GM18951 (cell line): ENCODE results near the gene PRLR.

Source experiments
- POLR2A ChIP-seq: IDR thresholded peaks from 4 replicates; pipeline ENCODE4 v1.6.1; 2011; ENCODE audit warnings: mild to moderate bottlenecking; ENCODE audit not compliant: insufficient read length, insufficient read depth; ENCODE audit errors: extremely low read depth
- in situ Hi-C: fragments of 300-500 bp; cut with MboI; formaldehyde crosslinking; loops from one replicate; pipeline ENCODE4 v1.12.0; 2022; ENCODE audit warnings: low sequenced_read_pairs, mixed read lengths, inconsistent platforms; ENCODE audit not compliant: unreplicated experiment

PRLR gene

DNA sequence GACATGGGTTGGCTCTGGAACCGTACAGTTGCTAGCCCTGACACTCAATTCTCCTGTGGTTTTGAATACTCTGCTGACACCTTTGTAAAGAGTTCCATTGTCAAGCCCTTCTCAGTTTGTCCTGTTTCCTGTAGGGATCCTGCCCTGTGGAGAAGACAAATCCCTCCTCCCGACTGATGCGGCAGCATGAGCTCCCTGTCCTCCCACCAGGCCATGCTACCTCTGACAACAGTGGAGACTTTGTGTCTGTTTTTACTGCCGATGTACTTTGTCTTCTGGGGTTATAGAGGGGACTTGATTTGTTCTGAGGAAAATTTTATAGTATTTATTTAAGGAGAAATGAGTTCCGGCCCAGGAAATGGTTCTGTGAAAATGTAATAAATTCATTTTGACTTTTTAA lies 57.8 kb downstream of the PRLR start:
- in situ Hi-C loops = no loop called here
- no peak for TF ChIP-seq POLR2A

DNA sequence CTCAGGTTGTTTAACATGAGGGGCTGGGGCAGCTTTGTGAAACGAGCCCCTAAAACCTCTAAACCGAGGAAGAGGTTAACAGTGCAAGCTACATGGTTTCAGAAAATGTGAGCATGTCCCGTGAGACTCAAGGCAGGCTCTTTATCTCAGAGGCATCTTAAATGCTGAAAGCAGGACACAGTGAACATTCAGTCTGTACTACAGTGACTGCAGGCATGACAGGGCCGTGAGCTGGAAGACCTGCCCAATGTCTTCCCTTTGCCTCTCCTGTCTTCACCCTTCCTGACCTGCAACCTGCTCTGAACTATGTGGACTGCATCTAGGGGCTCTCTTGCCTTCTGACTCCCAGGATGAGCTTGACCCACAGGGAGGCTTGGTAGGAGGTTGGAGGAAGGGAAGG lies 58.3 kb downstream of the PRLR start:
- TF ChIP-seq POLR2A = no peak
- in situ Hi-C loops = no loop called here

DNA sequence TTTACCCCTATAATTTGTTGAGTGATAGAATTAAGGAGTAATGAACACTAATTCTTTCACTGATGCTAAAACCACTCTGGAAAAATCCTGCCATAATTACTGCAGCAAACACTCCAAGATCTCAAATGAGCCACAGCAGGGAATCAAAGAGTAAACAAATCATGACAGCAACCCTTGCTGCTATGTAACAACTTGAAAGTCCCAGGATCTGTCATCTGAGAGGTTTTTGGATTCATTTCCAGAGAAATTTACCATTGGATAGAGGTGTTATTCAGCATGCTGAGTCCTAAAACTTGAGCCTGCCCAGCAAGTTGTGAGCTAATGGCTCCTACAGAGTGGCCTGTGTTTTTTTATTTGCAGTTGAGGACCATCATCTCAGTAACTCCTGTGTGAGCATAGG lies 59.2 kb downstream of the PRLR start:
- TF ChIP-seq POLR2A = no peak
- in situ Hi-C loops = no loop called here

DNA sequence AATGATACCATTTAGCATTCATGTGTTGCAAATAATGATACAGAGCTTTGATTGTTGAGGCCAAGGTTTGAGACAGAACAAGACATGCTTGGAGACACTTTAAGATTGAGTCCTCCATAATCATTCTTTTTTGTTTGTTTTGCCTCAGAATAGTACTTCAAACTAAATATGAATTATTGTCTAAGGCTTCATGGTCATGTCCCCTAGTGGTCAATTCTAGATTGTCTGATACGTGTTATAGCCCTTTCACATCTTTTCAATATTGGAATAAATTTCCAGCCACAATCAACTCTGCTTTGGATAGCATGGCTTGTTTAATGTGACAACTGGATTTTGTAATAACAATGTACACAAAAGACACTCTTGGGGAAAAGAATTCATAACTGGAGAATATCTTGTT lies 64.2 kb downstream of the PRLR start:
- in situ Hi-C loops = no loop called here

DNA sequence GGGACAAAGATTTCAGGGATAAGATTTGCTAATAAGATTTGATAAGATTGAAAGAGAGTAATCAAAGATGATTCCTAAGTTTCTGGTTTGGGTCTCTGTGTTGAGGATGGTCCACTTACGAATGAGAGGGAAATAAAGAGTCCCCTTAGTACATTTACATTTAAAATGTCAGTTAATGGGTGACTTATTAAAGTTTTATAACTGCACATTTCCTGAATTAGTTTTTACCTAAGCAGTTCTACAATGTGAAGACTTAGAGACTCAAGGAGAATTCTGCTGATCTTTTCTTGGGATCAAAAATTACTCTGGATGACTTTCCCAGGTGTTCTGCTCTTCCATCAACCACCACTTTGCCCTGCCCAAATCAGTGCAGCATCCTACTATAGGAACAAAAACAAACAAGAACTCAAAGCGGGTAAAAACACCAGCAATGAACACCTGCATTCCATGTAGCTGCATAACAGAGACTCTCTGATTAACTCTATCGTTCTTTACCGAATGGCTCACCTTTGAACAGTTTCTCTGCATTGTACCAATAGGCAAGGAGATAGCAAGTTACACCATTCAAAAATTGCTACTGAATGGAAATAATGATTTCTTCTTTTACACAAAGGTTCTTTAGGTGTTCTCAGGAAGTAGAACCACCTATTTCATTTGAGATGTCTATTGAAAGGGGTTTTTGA lies 65.3 kb downstream of the PRLR start:
- in situ Hi-C loops = no loop called here
- TF ChIP-seq POLR2A = no peak

More for the DNA sequence above, 64.2 kb downstream of the PRLR start:
- no peak for TF ChIP-seq POLR2A

DNA sequence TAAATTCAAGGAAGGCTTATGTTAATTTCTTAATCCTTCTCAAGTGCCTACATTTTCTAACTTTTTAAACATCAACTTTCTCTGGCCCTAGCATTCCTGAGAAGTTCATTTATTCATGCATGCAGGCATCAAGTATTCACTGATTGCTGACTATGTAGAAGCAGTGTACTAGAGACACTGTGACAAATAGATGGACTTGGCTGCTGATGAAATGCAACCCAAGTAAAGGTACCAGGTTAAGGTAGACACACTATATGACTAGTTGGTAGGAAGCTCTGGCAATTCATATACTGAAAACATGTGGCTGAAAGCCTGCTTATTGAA lies 66.6 kb downstream of the PRLR start:
- in situ Hi-C loops = no loop called here
- TF ChIP-seq POLR2A = no peak

DNA sequence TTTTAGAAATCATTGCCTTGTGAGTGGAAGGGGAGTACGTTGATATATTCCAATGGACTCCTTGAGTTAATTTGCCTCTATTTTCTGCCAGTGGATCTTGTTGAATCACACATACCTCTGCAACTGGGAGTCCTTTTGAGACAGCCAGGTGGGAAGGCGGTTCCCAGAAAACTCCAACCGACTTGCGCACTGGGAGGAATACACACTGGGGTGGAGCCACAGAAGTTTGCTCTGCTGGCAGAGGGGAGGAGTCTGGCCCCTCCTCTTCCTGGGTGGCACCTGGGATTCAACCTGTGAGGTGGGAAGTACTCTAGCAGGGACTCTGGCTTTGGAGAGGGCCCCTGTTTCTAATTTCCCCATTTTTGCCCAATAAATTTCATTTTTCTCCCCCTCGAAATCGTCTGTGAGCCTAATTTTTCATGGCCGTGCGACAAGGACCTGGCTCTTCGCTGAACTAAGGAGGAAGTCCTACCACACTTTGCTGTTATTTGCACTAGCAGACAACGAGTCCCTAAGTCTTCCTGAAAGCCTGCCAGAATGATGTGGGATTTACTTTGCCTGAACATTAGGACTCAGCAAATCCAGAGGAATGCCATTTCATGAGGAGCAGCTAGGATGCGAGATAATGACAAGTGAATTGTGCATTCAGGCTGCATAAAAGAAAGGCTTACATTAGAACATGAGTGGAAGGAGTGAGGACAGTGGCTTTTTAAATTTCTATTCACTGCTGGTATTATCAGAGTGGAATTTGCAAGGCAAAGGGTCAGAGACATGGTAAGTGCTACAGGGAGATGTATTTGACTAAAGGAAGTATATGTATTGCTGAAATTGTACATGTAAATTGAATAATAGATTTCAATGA lies 67.2 kb downstream of the PRLR start:
- in situ Hi-C loops = no loop called here

DNA sequence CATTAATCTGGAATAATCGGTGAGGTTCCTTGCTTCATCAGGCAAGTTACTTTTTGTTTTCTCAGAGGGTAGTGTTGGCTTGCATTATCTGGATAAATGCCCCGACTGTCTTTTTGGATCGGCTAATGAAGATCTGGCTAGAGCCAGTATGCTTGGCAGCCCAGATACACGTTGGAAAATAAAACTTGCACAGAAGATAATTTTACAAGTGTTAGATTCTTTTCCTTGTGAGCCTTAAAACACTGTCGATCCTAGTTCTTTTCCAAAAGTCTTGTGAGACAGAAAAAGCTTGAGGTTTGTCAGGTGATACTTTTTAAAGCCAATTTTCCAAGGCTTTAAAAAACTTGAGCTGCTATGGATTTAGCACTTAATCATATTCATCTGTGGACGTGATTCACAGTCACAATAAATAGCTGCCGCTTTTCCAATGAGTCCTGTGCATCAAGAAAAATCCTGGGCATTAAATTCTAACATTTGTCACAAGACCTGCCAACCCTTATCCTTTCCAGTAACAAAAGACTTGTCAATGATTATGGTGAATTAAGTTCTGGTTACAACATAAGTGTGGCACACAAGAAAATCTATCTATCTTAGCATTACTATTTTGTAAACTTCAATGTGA lies 68.5 kb downstream of the PRLR start:
- no peak for TF ChIP-seq POLR2A

More for the DNA sequence above, 67.2 kb downstream of the PRLR start:
- TF ChIP-seq POLR2A = no peak

DNA sequence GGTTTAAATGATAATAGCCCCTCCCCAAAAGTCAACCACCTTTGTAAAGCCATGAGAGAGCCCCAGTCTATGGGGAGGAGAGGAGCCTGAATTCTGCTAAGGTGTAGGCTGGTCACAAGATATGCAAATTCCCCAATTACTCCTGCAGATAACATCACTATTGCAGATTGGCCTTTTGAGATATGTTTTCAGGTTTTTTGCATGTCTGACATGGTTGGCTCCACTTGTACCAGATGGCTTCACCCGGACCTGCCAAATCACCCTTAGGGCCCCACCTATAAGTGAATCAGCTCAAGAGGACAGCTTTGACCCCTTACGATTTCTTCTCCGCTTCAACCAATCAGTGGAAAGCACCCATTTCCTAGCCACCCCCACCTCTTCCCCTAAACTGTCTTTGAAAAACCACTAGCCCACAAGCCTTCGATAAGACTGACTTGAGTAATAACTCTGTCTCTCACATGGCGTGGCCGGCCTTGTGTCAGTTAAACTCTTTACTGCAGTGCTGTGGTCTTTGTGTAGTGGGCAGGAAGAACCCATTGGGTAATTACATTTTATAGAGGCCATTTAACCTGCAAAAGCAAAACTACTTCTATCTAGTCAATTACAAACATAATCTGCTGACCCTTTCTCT lies 69.7 kb downstream of the PRLR start:
- no peak for TF ChIP-seq POLR2A
- in situ Hi-C loops = no loop called here

More for the DNA sequence above, 68.5 kb downstream of the PRLR start:
- in situ Hi-C loops = no loop called here

DNA sequence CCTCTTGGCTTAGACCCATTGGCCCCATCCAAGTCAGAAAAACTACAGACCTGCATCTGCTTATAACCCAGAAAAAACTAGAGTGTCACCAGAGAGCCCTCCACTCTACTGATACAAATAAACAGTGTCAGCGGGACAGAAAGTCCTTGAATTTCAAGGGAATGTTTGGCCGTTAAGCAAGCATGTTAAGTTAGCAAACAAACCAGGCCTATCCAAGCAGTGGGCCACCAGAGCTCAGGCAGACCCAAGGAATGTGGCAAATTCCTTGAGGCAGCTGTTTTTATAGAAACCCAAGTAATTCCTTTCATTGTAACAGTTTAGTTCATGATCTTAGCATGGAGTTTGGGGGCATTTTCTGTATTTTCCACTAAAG lies 70.9 kb downstream of the PRLR start:
- TF ChIP-seq POLR2A = no peak
- in situ Hi-C loops = no loop called here

DNA sequence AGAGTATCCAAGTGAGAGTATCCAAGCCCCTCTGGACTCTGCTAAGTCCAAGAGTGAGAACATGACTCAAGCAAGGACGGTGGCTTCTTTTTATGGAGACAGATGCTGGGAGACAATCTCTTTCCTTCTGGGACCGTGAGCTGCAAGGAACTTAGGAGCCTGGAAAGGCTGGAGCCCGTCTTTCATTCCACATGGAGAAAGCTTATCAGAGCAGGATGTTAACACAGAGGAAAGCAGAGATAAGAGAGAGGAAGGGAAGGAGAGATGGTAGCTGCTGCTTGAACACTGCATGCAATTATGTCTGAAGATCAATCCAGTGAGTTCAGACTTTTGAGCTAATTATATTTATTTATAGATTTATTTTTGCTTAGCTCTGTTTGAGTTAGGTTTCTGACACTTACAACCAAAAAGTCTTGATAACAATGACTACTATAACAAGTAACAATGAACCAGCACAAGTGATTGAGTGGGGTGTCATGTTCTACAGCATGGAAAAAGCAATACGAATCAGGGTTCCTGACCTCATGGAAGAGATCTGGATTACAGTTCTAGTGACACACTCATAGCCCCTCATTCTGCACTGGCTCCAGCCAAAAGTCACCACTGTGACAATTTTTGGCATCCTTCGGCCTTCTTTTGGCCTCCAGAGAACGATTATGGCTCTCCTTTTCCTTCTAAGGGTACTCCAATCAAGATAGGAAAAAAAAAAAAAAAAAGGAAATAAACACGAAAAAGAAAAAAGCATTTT lies 71.5 kb downstream of the PRLR start:
- in situ Hi-C loops = no loop called here
- no peak for TF ChIP-seq POLR2A

DNA sequence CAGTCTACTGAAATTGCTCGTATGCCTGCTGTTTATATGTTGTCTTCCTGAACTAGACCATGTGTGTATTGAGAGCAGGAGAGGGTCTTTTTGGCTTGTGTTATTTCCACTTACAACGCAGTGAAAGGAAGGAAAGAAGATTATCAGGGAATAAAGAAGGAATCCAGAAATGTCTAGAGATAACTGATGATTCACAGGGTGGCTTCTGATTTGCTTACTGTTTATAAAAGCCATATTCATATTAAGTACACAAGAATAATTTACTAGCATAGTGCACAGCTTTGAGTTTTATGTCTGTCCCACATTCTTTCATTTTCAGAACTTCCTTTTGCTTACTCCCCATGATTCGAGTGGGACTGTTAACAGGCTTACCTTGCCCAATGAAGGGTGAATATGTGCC lies 72.1 kb downstream of the PRLR start:
- no peak for TF ChIP-seq POLR2A
- in situ Hi-C loops = no loop called here
